ENCODE data around the gene UNC5B.

UNC5B gene

DNA sequence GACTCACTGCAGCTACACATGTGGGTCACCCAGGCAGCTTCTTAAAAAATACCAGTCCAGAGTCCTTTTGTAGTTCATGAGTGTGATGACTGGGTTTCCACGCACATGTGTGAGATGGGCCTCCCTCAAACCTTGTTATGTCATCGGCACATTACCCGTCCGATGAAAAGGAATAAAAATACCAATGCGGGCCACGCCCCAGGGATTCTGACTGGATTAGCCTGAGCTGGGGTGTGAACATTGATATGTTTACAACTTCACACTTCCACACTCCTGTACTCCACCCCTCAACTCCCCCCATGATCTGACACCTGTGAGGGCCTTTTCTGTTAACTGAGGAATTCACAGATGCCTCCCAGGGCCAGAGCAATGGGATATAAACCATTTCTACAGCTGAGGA is 112.9 kb downstream of the UNC5B start:
- DNase-seq, result no peak

DNA sequence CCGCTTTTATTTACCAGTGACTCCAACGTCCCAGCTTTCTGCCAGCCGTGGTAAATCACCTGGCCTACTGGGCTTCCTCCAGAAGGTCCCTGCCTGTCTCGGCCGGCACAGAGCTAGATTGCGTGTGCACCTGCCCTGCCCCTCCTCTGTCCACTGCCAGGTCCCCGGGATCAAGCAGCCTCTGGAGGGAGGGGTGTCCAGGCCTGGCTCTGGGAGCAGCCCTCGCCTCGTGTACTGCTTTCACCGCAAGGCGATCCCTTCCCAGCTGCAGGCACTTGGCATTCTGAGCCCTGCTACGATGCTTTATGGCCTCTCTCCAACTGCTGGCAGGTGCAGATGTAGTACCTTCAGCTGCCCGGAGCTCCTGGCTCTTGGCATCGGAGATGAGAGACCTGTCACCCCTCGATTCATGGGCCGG is 114.1 kb downstream of the UNC5B start:
- no peak for DNase-seq

DNA sequence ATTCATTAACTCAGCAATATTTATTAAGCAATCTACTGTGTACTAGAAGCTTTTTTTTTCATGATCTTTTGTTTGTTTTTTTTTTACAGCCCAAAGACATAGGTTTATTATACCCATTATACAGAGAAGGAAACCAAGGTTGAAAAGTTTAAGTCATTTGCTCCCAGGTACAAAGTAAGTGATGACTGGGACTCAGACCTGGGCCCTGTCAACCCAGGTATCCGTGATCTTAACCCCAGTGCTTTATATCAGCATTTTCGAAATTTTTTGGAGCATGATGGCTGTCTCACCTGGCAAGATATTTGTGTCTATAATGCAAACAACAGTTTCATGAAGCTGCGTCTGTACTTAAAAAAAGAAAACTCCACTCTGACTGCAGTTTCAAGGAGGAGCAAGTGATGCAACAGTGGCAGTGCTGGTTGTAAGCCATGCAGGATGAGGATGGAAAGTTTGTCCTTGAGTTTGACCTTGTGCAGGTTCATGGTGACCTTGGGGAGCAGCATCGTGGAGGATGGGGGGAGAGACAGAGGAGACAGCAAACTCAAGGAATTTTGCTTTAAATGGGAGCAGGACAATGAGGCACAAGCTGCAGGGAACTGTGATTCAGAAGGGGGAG is 118.5 kb downstream of the UNC5B start:
- no peak for DNase-seq

DNA sequence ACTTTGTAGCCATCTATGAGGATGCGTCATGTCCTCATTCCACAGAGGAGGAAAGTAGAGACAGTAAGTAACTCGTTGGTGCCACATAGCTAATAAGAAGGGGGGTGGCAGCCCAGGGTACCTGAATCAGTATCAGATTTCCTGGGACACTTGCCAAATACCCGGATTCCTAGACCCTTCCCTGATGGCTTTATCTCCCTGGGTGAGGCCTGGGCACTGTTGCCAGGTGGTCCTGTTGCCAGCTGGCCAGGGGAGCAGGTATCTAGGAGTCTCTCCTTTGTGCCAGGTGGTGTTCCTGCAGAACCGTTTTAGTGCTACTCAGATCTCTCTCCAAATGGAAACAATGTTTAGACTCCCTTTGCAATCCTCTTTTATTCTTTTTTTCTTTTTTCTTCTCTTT is 119.4 kb downstream of the UNC5B start:
- peak in 1 of 2 experiments; percentile 13 for DNase-seq

DNA sequence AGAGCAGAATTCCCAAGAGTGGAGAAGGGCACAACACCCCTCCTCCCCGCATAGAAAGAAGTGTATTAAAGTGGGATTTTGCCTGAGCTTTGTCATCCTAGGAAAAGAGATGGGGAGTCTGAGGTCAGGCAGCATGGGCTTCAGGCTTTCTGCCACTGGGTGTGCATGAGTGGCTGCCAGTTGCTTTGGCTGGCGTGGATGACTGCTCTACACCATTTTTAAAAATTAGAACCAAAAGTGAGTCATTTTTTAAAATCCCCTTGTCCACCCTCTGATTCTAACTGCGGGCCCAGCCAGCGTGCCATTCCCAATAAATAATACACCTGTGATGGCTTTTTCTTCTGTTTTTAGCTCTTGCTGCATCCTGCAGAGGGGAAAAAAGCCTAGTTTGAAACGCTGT is 120.1 kb downstream of the UNC5B start:
- no peak for DNase-seq

DNA sequence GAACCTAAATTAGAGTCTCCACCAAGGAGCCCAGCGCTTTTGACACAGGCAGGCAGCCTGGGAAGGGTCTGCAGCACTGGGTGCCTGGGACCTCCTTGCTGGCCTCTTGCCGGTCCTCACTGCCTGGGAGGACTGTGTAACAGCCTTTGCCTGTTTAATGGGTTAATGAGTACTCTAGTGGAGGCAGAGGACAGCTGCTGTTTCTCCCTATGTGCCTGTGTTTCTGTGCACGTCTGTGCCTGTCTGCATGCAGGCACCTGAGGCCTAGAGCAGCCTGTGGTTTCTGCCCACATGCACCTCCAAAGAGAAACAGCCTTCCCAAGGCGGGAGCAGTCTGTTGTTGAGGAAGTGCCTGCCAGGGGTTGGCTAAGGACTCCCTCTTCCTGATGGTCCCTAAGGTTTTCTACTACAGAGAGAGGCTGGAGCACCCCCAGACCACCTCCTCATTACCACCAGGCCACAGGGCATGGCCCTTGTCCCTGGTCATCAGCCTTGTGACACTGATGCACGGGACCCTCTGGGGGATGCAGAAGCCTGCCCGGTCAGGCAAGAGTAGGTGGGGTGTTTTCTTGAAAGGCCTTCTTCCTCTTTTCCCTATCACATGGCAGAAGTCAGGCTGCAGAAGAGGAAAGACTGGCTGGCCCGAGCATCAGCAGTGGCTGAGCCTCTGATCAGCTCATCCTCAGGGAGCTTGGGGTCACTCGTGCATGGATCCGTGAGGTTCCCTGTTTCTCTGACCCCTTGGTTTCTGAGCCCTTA is 120.9 kb downstream of the UNC5B start:
- no peak for DNase-seq

DNA sequence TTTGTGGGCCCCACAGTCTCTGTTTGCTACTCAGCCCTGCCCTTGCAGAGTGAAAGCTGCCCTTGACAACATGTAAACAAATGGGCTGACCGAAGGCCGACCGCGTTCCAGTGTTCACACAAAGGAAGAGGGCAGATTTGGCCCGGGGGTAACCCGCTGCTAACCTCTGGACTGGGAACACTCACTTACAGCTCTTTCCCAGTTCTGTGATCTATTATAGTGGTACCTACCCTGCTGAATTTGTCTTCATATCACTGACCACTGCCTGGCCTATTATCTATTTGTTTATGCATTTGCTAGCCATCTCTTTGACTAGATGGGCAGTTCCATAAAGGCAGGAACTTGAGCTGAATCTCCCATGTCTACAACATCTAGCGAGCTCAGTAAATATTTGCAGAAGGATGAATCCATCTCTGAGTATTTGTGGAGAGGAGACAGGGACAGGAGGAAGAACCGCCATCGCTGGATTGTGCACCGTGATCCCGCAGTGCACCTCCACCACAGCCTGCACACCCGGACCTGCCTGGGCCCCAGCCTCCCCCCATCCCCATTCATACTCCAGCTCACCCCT is 121.9 kb downstream of the UNC5B start:
- DNase-seq, result no peak

DNA sequence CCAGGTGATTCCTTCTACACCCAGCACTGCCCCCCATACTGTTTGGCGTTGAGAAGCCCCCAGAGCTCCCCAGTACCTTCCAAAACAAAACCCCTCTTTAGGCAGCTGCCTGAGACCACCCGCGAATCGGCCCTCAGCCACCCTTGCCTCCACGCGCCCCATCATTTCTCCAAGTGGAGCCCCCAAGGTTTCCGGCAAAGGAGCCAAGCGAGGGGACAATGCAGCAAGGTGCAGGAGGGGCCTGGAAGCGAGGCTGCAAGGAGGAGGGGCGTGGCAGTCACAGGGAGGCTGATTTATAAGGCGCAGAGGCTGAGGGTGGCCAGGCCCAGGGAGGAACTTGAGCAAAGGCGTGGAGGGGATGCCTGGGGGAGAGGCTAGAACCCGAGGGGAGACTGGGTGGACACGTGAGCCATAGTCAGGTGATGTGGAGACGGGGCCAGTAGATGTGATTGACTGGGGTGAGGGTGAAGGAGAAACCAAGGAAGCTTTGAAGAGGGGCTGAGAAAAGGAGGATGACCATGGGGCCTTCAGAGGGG is 122.9 kb downstream of the UNC5B start:
- DNase-seq, result no peak

DNA sequence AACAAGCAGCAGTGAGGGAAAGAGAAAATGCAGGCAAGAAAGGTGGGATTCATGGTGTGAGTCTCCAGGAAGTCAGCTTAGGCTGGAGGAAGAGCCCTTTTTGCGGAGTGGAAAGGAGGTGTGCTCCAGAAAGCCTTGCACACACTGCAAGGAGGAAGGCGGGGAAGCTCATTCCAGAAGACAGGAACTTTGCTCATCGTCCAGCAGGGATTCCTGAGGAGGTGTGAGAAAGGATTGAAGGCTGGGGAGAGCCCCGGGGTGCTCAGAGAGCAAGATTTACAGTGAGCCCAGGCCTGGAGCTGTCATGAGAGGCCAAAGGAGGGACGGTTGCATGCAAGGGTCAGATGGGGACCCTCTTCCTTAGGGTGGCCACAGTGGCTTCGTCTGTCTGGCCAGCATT is 124.3 kb downstream of the UNC5B start:
- no peak for DNase-seq

DNA sequence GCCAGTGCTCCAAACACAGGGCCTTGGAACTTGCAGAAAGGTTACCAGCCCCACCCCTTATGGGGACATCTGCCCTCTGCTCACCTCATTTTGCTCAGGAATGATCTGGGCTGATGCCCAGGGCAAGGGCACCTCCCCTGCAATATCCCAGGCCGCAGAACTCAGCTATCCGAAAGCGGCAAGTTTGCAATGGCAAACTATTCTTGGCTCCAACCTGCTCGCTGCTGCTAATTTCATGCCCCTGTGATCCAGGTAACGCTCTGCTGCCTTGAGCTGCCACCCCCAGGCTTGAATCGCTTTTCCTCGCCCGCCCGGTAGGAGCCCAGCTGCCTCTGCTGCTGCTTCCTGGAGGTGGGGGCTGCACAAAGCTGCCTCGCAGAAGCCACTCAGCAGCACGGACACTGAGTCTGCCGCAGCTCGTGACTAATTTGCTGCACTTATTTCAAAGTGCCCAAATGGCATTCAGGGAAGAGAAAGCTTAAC is 124.9 kb downstream of the UNC5B start:
- no peak for DNase-seq

DNA sequence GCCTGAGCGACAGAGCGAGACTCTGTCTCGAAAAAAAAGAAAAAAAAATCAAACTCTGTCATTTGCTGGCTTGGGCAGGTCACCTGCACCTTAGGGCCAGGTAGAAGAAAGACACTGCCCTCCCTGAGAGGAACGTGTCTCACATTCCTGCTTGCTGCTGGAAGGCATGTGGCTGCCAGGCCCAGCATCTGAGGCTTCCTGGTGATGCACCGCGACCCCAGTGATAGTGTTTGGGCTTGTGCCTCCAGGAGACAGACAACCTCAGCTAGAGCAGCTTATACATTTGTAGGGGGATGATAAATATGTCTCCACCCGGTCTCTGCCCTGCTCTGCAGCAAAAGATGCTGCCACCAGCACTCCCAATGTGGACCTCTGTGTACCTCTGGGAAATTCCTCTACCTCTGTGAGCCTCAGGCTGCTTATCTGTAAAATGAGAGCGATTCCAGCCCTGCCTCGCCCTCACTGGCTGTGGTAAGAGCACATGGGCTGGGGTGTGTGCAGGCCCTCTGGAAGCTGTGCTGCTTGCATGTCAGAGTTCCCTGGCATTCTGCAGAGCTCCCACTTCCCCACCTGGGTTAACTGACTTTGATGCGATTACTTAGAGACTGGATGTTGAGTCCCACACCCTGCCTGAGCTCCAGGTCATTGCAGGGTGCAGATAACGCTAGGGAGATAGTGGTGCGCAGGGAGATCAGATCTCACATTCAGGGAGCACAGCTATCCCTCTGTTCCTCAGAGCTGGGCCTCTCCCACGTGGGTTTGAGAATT is 126.5 kb downstream of the UNC5B start:
- DNase-seq, result no peak

DNA sequence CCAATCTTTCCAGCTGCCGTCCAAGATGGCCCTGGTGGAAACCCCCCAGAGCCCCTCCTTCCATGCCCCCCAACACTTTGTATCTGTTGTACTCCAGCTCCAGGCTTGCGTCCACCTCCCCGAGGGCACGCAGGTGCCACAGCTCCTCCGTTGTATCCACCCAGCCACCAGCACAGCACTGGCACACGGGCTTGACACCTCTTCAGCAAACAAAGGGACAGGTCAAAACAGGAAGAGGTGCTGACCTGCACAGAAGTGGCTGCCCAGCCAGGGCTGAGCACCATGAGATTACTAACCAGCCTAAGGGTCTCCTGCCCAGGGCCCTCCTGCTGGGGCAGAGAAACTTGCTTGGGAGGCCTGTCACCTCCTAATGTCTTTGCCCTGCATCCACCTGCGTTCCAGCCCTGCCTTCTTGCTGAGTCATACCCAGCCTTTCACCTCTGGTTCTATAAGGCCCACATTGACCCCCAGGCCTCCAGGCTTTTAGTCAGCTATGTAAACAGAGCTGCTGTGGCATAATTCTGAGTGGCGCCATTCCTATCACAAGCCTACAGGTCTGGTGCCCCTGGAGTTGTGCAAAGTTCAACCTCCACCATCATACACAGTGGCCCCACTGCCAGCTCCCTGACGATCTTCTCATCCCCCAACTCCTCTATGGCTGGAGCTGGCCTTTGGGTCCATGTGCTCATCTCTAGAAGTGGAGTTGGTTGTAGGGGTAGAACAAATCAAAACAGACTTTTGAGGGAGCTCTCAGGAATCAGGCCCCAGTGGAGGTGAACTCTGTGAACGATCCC is 127.6 kb downstream of the UNC5B start:
- no peak for DNase-seq

DNA sequence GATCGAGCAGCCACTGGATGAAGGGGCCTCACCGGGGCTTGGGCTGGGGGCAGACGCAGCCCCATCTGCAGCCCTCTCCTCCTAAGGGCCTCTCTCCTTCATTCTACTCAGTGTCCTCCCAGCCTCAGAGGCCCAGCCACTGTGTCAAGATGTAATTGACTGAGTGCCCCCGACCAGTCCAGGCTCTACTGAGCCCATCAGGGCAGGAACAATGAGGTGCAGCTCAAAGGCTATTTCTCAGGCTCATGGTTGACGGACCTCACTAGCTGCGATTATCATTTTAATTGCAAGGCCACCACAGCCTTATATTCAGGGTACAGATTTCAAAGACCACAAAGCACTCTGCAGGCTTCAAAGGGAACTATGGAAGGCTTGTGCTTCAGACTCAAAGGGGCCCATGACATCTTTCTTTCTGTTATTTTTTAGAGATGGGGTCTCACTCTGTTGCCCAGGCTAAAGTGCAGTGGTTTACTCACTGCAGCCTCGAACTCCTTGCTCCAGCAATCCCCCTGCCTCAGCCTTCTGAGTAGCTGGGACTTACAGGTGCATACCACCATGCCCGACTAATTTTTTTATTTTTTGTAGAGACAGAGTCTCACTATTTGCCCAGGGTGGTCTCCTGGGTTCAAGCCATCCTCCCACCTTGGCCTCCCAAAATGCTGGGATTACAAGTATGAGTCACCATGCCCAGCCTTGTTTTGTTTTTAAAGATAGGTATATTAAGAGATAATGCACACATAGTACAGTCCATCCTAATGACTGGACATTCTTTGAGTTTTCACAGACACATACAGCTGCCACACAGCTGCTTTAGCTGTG is 130.4 kb downstream of the UNC5B start:
- no peak for DNase-seq

DNA sequence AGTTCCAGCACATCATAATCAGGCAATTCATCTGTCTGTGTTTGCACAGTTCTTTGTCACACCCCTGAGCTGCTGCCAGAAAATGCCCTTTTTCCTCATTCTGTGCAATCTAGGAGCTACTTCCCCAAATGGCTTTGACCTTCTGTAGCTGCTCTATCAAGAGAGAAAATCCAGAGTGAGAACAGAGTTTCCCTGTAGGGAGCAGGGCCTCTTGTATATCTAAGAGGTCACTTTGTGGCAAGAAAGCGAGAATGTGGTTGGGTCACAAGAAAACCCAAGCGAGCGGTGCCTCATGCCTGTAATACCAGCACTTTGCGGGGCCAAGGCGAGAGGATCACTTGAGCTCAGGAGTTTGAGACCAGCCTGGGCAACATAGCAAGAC is 131.0 kb downstream of the UNC5B start:
- no peak for DNase-seq

DNA sequence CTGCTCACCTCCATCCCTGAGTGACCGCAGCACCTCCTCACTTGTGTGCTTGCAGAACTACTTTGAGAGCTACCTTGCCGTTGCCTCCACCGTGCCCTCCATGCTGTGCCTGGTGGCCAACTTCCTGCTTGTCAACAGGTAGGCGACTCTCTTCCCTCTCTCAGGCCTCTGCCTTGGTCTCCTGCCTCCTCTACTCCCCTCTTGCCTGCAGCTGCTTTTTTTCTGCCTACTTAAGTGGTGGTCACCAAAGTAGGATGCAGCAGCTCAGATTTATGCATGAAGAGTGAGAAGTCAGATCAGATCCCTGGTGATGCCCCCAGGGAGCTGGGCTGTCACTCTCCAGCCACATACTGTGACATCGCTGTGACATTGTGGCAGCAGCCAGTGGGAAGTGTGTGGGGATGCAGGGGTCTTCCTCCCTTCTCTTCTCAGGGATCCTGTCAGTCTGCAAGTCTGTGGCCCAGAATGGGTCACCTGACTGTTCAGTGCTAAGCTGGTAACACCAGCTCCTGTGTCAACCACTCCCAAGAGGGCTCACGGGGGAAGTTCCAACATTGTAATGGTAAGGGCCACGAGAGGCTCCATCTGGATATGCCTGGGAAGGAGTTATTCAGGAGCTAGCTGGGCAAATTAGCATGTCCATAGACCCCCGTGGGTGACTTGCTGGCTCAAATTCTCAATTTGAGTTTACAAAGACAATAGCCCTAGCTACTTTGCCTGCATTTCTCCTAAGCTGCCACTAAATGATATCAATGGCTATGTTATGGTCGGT is 132.0 kb downstream of the UNC5B start:
- DNase-seq, result no peak

DNA sequence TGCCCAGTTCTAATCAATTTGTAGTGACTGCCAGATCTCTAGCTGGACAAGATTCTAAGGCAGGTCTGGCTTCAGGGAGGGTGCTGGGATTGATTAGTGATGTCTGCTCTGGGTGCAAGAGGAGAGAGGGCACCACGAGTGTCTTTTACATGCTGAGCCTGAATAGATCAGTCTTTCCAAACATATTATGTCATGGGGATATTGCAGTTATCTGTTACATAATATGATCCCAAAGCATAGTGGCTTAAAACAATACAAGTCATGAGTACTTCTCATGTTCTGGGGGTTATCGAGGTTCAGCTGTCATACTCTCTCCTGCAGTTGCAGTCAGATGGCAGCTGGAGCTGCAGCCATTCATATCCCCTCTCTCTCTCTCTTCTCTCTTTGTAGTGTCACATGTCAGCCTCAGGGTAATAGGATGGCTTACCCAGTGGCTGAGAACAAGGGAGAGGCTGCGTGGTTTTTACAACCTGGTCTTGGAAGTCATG is 132.7 kb downstream of the UNC5B start:
- DNase-seq, result no peak

DNA sequence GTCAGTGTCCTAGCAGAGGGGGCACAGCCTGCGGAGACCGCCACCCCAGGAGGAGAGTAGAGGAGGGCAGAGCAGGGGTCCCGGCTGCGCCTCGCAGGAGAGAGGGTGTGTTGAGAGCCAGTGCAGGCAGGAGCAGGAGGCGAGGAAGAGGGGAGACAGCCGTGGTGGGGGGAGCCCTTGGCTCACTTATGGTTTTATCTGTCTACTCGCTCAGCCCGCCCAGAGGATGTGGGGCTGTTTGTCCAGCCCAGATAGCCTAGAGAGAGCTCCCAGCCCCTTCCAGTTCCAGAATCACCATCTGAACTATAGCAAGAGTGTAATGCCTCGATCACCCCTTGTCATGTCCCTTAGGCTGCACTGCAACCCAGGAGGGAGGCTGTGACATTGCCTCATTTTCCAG is 133.3 kb downstream of the UNC5B start:
- DNase-seq, result no peak

DNA sequence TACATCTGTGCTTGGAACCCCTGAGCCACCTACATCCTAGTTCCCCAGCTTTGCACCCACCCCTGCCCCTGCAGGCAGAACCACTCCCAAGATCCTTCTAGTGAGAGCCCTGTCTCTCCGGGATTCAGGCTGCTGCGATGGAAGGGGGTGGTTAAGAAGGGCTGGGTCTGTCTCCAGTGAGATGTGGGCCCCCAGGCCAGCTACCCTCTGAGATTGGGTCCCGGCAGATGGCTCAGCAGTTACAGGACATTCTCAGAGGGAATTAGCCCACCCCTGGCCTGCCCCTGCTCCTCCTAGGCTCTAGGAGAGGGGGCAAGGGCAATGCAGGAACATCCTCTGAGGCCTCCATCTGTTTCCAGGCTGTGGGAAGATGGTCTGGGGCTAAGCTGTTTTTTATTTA is 134.4 kb downstream of the UNC5B start:
- no peak for DNase-seq

DNA sequence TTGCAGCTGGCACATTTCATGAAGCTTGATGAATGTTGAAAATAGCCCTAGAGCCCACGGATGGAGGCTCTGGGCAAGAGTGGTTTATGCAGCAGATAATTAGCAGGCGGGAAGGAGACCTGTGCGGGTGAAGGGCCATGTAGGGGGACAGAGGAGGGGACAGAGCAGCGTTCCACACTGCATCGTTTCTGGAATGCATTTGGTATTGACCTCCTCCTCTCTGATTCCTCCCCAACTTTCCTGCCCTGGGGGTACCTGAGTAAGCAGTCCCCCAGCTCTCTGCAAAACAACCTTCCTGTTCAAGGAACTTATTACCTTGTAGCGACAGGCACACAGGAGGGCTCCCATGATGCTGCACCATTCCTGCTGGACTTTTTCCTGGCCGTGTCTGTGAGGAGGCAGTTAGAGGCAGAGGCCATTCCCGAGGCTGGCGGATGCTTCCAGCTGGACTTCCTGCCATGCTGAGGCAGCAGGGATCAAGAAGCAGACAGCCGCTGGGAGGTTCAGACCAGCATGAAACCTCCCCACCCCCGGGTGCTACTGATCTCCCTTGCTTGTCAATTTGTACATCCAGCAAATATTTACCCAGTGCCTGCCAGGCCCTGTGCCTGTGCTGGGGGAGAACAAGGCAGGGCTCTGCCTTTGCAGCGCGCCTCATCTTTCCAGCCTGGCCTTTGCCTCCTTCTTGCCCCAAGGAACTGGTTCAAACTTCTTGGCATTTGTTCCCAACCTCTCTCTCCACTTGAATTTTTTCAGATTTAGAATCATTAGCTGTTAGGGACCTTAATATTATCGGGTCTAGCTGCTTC is 135.4 kb downstream of the UNC5B start:
- no peak for DNase-seq

DNA sequence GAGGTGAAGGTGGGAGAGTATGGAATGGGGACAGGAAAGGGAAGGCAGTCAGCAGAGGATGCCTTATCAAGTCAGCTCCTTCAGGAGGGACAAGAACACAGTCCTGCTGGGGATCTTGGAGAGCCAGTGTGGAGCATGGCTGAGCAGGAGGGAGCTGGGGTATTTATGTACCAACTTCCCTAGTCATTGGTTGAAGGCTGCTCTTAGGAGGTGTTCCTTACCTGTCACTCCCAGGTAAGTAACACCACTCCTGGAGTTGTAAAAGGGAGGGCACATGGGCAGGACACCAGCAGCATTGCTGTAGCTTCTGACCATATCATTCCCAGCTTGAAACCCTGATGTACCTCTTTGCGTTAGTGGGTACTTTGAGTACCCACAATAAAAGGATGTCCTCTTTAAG is 136.5 kb downstream of the UNC5B start:
- no peak for DNase-seq
